ENCODE data around the gene WDR81.

- no peak for TF ChIP-seq POLR2AphosphoS5 (IDR thresholded peaks at IDR 0.05; ENCODE audit: borderline replicate concordance, low read depth, low read length)
- TF ChIP-seq EZH2 (IDR thresholded peaks at IDR 0.05): no peak
Measured at GRCh38 chr17:1764284-1764683, 39.8 kb downstream of the WDR81 start.

Data from SK-N-MC (cell line).